Epithelial cell of esophagus (primary cell): ENCODE data around the gene PLXNA2.
A peak's percentile ranks its signal among the peaks of the same experiment; 100 is the strongest.

ENCODE experiments used
- DNase-seq: peaks from one replicate; pipeline ENCODE4 v3.0.0; 2010; ENCODE audit warnings: low read depth
- H3K4me3 ChIP-seq: 2 replicates; pipeline ENCODE4 v1.5.1; 2011; ENCODE audit warnings: mild to moderate bottlenecking, low read length, control low read depth
- CTCF ChIP-seq: IDR thresholded peaks from 2 replicates; pipeline ENCODE4 v1.5.1; 2011; ENCODE audit warnings: low read depth, mild to moderate bottlenecking, low read length, control low read depth, inconsistent platforms; ENCODE audit not compliant: insufficient read depth; ENCODE audit errors: missing control alignments

The PLXNA2 gene

GRCh38 chr1:208241512-208241911 is 2.7 kb downstream of the PLXNA2 start:
- no peak overlapping the region for H3K4me3 ChIP-seq
- no peak for DNase-seq
- TF ChIP-seq CTCF: no peak

GRCh38 chr1:208240662-208241355 is 3.4 kb downstream of the PLXNA2 start:
- no peak for DNase-seq
- no peak for TF ChIP-seq CTCF
- no peak overlapping the region for H3K4me3 ChIP-seq

- no peak for TF ChIP-seq CTCF
- no peak for DNase-seq
- H3K4me3 ChIP-seq: no peak overlapping the region
Measured at GRCh38 chr1:208239473-208240381, 4.5 kb downstream of the PLXNA2 start.

- H3K4me3 ChIP-seq: no peak overlapping the region
- peak; percentile 90 for TF ChIP-seq CTCF
- peak; percentile 93 for DNase-seq
Measured at GRCh38 chr1:208238710-208239472, 5.3 kb downstream of the PLXNA2 start.

- H3K4me3 ChIP-seq: no peak overlapping the region
- peak; percentile 28 for TF ChIP-seq CTCF
Measured at GRCh38 chr1:208237241-208237640, 6.9 kb downstream of the PLXNA2 start.

GRCh38 chr1:208235982-208236761 is 8.0 kb downstream of the PLXNA2 start:
- TF ChIP-seq CTCF: no peak
- DNase-seq: peak; percentile 61
- H3K4me3 ChIP-seq: no peak overlapping the region

More at GRCh38 chr1:208237241-208237640, 6.9 kb downstream of the PLXNA2 start:
- peak; percentile 73 for DNase-seq
